GM10847 (cell line): ENCODE data around the gene ST3GAL6.

Experiments used
- POLR2A ChIP-seq: IDR thresholded peaks from 2 replicates; pipeline ENCODE4 v1.6.1; 2011; ENCODE audit not compliant: insufficient read length; ENCODE audit errors: extremely low read depth

The ST3GAL6 gene

DNA sequence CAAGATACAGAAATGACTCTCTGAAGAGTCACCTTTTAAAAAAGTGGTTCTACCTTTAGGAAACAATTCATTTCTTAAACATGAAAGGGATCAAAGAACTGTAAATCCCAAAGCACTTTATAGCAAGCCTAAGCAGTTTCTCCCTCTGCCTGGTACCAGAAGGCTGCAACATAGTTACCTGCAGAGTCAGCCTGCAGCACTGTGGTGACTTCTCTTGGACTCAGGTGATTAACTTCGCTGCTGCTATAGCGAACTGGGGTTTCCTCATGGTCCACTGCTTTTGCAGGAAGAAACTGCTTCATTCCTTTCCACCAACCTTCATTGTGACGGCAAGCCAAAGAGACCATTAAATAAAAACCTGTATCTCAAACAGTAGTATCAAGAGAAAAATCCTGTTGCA is 37.3 kb downstream of the ST3GAL6 start:
- TF ChIP-seq POLR2A = no peak

DNA sequence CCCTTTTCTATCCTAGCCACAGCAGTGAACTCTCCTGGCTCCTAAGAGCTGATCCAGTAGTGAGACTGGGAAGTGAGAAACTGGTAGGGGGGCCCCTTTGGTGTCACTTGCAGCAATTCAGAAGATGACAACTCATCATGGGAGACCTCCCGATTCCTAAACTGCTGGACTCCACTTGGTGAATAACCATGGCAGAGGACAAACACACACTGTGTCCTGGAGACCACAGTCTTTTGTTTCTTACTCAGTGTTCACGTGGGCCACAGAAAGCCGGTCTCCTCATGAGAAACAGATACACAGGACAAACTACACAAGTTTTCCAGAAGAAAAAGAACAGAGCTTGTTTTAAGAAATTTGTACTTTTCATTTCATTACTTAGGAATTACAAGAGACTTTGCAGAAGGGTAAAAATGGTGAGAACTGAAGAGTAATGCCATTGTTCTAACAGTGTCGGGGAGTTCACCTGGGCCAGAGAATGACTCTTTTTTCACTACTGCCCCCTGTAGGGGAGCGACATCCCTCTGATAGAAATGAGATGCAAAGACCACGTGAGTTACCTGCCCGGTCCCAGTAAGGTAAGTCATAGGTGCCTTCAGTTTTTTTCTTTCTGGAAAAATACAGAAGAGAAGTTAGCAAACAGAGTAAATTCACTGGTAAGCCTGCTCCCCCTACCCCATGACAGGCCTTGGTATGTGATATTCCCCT is 38.1 kb downstream of the ST3GAL6 start:
- no peak for TF ChIP-seq POLR2A

DNA sequence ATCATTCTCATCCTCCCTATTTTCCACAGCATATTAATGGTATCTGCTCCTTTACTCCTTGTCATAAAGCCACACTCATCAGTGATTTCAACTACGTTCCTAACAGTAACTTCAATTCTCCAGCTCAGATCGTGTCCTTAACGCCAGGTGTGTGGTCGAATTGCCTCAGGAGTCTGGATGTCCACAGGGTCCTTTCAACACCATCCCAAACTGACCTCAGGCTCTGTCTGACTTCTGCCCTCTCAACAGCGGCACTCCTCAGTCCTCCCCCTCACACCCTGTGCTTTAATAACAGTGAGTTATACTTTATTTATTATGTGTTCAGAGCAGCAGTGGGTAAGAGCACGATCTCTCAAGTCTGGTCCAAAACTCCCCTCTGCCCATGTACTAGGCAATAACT is 42.4 kb downstream of the ST3GAL6 start:
- TF ChIP-seq POLR2A = no peak

DNA sequence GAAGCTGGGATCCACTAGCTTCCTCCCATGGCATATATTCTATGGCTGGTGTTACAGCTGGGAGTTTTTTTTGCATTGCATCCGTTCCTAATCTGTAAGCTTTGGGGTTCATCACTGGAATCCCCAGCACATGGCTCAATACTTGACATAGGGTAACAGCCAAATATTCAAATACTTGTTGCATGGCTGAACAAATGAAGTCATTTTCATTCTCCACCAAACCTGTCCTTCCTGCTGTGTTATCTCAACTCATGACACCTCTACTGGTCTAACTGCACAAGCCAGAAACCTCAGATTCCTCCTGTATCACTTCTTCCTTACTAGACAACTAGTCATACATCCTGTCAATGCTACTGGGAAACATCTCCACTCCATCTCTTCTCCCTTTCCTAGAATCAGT is 43.4 kb downstream of the ST3GAL6 start:
- no peak for TF ChIP-seq POLR2A

DNA sequence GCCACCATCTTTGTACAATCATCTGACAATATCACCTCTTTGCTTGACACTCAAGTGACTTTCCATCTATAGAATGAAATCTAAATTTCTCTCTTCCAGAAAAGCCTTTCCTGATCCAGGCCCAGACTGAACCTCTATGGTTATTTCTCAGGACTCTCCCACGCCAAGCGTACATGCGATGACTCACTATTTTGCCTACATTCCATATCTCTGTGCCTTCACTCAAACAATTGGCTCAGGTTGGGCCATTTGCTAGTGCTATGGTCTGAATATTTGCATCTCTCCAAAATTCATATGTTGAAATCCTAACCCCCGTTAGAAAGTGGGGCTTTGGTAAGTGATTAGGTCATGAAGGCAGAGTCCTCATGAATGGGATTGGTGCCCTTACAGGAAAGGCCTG is 43.9 kb downstream of the ST3GAL6 start:
- no peak for TF ChIP-seq POLR2A

DNA sequence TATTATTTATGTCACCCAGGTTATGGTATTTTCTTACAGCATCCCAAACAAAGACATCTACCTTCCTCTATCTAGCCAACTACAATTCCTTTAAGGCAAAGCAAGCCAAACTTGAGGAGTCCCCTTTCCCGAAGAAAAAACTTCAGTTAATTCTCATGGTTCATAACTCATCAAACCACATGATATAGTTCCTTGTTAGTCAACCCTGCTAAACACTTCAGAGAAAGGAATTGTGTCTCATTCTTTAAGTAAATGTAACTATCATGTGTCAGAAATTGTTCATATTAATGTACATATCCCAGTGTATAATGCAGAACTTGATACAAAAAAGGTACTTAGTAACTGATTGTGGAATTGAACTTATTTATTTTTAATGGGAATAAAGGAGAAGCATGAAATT is 44.4 kb downstream of the ST3GAL6 start:
- no peak for TF ChIP-seq POLR2A

DNA sequence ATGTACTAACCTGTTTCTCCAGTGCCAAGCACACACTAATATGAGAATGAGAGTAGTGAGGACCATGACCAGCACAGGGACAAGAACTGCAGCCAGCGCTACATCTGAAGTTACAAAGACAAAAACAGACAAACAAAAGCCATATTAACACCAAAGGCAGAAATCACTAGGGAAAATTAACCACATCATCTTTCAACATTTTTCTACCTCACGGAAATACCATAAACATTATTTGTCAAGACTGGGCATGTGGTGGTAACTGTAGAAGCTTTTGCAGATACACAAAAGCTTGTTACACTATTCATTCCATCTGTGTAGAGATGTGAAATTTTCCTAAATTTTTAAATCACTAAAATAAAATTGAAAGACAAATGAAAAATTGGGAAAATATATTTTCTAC is 44.9 kb downstream of the ST3GAL6 start:
- no peak for TF ChIP-seq POLR2A

DNA sequence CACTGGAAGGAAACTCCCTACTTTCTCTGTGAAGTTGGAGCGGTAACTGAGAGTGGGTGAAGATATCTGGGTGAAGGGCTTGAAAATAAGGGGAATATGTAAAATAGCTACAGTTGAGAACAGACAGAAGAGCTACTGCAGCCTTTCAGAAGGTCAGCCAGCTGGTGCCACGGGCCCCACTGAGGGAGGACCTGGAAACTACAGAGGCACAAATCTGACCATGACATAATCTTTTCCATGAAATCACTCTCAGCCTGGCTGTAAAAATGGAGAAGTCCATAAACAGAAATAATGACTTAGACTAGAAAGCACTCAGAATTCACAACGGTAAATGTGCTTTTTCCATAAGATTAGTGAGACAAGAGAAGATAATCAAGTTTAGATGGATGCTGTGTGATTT is 46.4 kb downstream of the ST3GAL6 start:
- no peak for TF ChIP-seq POLR2A

DNA sequence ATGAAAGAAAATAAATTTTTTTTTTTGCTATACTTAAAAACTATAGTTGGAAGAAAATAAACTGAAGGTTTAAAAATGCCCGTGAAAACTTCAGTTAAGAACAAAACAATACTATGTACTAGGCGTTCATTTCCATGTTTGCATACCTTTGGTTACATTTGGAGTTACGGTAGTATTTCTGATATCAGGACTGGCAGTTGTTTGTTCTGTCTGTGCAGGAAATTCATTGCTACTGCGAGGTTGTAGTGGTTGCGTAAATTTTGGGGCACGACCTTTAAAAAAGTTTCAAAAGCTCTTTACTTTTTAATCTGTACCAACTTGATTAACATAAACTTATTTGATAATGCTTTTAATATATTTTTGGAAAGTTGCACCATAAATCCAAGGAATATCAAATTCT is 47.9 kb downstream of the ST3GAL6 start:
- no peak for TF ChIP-seq POLR2A

DNA sequence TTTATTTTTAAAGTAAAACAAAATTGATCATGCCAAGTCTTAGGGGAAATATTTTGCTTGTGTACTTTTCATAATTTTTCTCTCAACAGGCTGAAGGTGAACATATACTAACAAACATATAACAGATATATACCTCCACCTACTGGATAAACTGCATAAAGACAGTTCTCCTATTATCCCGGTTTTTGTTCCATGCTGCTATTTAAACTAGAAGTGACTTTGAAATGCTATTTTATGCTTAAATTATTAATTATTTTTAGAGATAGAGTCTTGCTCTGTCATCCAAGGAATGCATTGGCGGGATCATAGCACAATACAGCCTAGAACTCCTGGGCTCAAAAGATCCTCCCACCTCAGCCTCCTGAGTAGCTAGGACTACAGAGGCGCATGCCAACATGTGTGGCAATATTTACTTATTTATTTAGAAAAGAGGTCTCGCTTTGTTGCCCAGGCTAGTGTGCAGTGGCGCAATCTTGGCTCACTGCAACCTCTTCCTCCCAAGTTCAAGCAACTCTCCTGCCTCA is 49.8 kb downstream of the ST3GAL6 start:
- no peak for TF ChIP-seq POLR2A

DNA sequence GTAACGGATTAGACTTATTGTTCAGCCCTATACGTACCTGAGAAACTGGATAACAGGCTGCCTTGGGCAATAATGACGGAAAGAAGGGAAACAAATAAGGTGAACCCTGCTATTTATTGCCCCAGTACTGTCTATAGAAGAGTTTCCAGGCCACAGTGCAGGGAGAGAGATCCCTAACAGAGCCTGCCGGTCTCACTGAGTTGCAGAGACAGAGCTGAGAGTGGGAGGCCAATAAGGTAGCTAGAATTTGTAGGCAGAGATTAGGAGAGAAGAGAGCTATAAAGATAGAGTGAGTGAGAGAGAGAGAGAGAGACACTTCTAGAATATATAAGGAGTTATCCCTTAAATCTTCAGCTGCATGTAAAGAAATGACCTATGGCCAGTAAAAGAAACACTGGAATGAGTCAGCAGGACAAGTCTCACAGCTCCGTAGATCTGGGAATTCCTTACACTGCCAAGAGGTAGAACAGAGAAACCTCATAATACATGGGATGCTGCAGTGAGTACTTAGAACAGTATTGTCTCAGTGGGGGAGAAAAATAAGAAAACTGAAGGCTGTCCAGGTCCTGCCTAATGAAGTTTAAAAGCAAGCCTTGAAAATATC is 51.8 kb downstream of the ST3GAL6 start:
- no peak for TF ChIP-seq POLR2A

DNA sequence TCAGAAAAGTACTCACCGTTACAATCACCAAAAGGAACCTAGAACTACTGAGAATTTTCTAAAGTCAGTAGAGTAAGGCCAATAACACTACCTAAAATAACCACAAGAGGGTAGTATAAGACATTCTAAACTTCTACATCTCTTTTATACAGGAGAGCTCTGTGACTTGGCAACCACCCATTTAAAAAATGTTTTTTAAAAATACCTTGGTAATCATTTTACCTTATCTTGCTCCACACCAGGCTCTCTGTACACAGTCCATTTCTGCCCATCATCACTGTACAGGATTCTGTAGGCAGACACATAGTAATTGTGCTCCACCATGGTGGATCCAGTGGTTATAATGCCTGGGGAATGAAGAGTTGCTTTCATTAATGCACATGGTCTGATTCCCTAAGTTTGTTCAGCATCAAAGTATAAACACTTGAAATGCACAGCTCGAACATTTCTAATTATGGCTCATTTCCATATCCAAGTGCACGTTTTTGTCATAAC is 54.5 kb downstream of the ST3GAL6 start:
- no peak for TF ChIP-seq POLR2A

DNA sequence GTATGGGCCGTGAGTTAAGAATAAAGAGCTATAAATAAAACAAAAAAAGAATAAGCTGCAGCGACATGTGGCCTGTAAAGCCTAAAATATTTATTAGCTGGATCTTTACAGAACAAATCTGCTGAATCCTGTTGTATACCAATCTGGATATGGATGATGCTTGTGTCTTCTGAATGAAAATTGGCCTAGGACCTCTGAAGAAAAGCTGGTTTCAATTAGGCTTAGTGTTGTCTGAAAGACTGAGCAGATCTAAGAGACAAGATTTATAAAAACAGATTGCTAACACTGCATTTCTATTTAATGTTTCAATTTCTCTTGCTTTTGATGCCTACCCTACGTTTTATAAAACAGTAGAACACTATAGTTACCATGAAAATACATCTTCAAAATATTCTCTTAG is 57.9 kb downstream of the ST3GAL6 start:
- TF ChIP-seq POLR2A = no peak

DNA sequence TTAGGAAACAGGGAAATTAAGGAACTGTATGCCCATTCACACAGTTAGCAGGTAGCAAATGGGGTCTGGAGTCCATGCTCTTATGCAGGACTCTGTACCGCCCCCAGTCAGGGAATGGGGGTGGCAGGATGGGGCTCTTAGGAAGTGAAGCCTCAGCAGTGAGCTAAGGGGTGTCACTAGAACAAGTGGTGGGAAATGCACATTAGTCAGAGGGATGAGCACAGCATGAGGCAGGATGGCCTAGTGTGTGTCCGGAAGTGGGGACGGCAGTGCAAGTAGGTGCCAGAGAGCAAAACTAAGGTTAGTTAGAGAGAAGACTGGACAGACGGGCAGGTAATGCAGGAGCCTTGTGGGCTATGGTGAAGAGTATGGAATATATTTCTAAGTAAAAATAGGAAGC is 60.7 kb downstream of the ST3GAL6 start:
- TF ChIP-seq POLR2A = no peak

DNA sequence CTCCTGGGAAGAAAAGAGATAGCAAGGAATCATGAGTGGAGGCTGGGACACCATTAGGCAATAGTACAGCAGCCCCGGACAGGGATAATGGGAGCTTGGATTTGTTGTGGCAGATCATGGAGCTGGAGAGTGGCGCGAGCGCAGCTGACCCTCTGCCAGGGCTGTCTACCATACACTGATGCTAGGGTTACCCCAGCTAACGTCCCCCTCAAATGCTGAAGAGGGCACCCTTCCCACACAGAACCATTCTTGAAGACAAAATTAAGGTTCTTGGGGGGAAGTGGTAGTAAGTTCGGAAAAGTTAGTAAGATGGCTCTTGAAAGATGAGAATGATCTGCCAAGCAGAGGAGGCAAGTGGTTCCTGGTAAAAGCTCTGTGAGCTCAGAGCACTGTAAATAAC is 61.1 kb downstream of the ST3GAL6 start:
- no peak for TF ChIP-seq POLR2A

DNA sequence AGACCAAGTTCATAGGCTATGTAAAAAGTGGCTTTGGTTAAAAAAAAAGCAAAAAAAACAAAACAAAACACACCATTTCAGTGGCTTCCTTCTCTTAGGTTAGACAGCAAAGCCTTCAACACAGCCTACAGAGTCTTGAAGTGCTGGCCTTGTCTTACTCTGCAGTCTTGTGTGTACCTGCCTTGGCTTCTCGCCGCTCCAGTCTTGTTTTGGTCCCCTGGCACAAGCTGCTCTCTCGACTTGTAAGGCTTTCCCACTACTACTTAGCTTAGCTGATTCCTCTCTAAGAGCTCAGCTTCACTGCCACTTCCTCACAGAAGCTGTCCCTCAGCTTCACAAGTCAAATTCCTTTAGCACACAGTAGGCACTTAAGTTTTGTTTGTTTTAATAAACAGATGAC is 63.0 kb downstream of the ST3GAL6 start:
- TF ChIP-seq POLR2A = no peak
